HG03521 (cell line): ENCODE measurements around the gene CCT5.
"Not testable (repeated sequence)": the region's sequence is repeated elsewhere in the genome, so short reads cannot be mapped to it uniquely, and the experiment has no call there.

Experiments used
- ATAC-seq: cut with Tn5 transposase; IDR thresholded peaks from one replicate; pipeline ENCODE4 v1.9.1; 2021; ENCODE audit warnings: mild to moderate bottlenecking, moderate library complexity; ENCODE audit not compliant: unreplicated experiment

Gene CCT5

GRCh38 chr5:10275460-10275859 lies 25.4 kb downstream of the CCT5 start:
- no peak for ATAC-seq

DNA sequence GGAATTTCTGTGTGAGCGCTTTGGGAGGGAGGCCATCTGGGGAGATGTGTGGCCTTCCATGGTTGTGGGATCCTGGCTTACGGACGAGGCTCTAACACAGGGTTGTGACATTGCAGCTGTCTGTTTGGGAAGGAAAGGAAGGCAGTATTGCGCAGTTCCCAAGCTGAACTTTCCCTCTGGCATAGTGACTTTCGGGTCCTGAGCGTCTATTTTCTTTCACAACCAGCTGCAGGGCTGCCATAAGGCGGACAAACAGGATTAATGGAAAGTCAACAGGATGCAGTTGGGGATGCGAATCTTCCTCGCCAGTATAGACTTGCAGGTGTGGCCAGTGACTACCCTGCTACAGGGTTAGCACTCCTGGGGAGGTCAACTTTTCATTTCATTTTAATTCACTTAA lies 25.9 kb downstream of the CCT5 start:
- no peak for ATAC-seq

- ATAC-seq, result no peak
Observed at GRCh38 chr5:10276691-10277090, 26.6 kb downstream of the CCT5 start.

GRCh38 chr5:10277773-10278630 lies 27.9 kb downstream of the CCT5 start:
- no peak for ATAC-seq

- no peak for ATAC-seq
Observed at GRCh38 chr5:10278658-10279279, 28.7 kb downstream of the CCT5 start.

- ATAC-seq, result no peak
Observed at GRCh38 chr5:10279328-10279727, 29.2 kb downstream of the CCT5 start.

GRCh38 chr5:10279925-10280720 lies 30.0 kb downstream of the CCT5 start:
- ATAC-seq, result no peak

- peak; percentile 91 for ATAC-seq
Observed at GRCh38 chr5:10283927-10284635, 34.0 kb downstream of the CCT5 start.

- not testable (repeated sequence) for ATAC-seq
Observed at GRCh38 chr5:10285362-10285761, 35.3 kb downstream of the CCT5 start.

DNA sequence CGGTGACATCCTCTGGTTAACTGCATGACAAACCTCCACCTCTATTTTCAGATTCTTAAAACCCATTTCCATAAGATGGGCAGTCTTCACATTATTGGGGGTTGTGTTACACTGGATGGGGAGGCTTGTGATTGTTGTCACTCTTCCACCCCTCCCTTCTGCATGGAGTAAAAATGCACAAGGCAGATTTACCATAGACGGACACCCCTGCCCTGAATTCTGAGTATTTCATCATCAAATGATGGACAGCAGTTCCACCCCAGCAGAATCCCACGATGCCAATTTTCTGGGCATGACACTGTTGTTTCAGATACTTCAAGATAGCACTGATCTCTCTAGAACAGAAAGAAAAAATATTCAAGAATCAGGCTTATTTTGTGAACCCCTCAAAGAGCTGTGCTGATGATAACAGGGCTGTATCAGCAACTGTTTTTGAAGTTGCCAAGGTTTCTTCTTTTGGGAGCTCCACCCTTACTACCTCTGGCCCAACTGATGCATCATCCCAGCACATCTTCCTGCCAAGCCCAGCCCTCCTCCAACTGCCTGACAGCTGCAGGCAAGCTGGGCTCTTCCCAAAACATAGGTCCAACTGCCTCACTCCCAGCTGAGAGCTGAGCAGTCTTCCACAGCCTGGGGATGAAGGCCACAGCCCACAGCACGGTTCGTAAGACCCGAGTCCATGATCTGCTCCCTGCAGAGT lies 36.2 kb downstream of the CCT5 start:
- ATAC-seq, result no peak

- ATAC-seq, result no peak
Observed at GRCh38 chr5:10286862-10287227, 36.8 kb downstream of the CCT5 start.

DNA sequence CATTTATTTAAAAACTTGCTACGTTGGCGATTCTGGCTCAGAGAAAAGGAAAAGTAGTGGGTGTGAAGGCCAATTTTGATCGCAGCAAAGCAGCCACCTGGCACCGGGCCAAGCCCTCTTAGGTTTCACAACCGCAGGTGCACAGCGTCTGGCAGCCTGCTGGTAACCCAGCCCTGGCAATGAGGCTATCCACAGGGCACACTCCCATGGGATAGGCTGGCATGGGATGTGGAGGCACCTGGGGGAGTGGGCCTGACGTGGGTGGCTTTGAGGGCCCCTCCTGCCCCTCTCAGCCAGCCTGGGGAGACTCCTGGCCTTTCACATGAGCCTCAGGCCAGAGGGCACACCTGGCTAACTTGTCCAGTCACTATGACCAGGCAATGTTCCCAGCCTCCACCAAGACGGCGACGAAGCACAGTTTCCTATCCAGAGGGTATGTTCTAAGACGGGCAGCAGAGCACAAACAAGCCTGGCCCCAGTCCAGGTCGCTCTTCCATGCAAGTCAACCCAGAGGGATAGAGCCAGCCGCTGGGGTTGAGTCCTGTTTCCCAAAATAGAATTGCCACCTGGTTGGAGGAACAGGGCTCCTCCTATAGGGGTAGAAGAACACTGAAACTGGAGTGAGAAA lies 38.6 kb downstream of the CCT5 start:
- peak; percentile 47 for ATAC-seq

DNA sequence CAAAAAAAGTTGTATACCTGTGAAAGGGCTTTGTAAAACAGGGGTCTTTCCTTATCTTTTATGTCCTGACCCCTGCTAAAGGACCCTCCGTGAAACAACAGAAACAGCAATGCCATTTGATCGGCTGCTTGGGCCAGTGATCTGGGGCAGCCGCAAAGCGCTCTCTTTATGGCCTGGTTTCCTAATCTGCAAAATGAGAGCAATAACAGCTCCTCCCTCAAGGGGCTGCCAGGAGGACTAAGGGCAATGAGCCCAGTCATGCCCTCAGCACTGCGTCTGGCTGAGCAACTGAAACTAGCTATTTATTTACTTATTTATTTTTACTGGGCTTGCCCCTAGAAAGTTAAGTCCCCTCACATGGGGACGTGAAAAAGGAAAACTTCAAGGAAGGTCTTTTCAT lies 39.3 kb downstream of the CCT5 start:
- ATAC-seq, result no peak

- ATAC-seq, result no peak
Observed at GRCh38 chr5:10289991-10290390, 39.9 kb downstream of the CCT5 start.

- ATAC-seq, result no peak
Observed at GRCh38 chr5:10290438-10290837, 40.4 kb downstream of the CCT5 start.

DNA sequence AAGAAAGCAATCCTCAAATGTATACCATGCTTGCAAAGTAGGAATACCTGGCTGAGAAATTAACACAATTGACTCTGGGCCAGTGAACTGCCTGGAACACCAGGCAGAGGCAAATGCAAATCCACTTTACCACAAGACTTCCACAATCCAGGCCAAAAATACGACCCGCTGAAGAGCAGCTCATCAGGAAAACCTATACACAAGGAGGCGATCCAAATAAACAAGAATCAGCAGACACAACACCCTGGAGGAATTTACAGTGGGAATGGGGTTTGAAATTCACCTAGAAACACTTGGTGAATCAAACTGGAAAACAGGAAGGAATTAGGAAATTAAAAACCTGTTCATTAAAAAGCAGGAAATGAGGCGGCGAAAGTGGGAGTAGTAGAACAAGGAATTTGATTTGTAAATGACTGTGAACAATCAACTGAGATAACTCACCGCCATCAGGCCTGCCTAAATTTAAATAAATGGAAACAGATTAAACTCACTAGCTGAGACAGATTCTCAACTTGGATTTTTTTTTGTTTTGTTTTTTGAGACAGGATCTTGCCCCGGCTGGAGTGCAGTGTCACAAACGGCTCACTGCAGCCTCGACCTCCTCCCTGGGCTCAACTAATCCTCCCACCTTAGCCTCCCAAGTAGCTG lies 41.7 kb downstream of the CCT5 start:
- ATAC-seq, result no peak

- ATAC-seq, result no peak
Observed at GRCh38 chr5:10293907-10294662, 44.0 kb downstream of the CCT5 start.

GRCh38 chr5:10295619-10296326 lies 45.7 kb downstream of the CCT5 start:
- no peak for ATAC-seq
